Fibroblast of pulmonary artery (primary cell): ENCODE data around the gene LARP4B.

Experiments used
- DNase-seq: peaks from one replicate; pipeline ENCODE4 v3.0.0-alpha.2; 2010; ENCODE audit warnings: low read depth
- H3K4me3 ChIP-seq: replicated peaks from 2 replicates; pipeline ENCODE4 v1.5.1; 2011; ENCODE audit warnings: low read depth, mild to moderate bottlenecking, control low read depth, low read length, moderate library complexity
- TF ChIP-seq, protein P1 (sequence below): IDR thresholded peaks from 2 replicates; pipeline ENCODE4 v1.5.1; 2011; ENCODE audit warnings: mild to moderate bottlenecking, control low read depth, low read length, inconsistent platforms; ENCODE audit errors: missing control alignments

LARP4B gene

DNA sequence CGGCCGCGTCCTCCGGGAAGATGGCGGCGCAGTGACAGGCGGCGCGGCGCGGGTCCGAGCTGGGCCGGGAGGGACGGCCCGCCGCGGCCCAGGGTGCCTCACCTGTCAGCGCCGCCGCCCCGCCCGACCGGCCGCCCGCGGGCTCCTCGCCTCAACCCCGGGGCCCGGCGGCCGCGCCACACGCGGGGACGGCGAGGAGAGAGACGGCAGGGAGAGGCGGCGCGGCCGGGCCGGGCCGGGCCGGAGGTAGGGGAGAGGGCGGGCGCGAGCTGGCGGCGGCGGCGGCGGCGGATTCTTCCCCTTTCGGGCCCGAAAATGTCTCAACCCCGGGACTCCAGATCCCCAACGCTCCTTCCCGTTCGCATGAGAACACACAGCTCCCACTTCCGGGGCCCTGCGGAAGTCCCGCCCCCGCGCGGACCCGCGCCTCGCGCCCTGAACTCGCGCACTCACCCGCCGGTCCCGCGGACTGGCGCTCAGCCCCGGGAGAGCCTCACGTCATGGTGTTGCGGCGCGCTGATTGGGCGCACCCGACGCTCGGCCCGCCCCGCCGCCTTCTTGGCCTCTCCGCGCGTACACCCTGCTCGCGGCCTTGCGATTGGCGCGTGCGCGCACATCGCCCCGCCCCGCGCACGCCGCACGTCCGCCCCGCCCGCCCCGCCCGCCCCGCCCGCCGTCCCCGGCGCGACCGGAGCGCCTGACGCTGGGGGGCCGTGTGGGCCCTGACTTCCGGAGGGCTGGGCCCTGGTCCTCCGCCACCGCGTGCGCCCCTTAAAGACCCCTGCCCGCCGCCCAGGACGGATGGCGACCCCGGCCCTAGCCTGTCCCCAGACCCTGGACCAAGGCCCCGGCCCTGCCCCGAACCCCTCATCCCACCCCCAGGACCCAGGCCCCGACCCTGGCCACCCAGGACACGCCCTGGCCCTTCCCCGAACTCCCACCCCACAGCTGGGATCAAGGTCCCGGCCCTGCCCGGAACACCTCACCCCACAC, at the start of gene LARP4B:
TSS of gene LARP4B (minus strand) at position 380 of the 993 bp plus-strand sequence. CDS start 45,984 bp downstream, outside the sequence.
- peak within 1 kb of the TSS; percentile 65 for H3K4me3 ChIP-seq
- peak; percentile 98 for DNase-seq
- TF ChIP-seq, protein P1, sequence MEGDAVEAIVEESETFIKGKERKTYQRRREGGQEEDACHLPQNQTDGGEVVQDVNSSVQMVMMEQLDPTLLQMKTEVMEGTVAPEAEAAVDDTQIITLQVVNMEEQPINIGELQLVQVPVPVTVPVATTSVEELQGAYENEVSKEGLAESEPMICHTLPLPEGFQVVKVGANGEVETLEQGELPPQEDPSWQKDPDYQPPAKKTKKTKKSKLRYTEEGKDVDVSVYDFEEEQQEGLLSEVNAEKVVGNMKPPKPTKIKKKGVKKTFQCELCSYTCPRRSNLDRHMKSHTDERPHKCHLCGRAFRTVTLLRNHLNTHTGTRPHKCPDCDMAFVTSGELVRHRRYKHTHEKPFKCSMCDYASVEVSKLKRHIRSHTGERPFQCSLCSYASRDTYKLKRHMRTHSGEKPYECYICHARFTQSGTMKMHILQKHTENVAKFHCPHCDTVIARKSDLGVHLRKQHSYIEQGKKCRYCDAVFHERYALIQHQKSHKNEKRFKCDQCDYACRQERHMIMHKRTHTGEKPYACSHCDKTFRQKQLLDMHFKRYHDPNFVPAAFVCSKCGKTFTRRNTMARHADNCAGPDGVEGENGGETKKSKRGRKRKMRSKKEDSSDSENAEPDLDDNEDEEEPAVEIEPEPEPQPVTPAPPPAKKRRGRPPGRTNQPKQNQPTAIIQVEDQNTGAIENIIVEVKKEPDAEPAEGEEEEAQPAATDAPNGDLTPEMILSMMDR = no peak

DNA sequence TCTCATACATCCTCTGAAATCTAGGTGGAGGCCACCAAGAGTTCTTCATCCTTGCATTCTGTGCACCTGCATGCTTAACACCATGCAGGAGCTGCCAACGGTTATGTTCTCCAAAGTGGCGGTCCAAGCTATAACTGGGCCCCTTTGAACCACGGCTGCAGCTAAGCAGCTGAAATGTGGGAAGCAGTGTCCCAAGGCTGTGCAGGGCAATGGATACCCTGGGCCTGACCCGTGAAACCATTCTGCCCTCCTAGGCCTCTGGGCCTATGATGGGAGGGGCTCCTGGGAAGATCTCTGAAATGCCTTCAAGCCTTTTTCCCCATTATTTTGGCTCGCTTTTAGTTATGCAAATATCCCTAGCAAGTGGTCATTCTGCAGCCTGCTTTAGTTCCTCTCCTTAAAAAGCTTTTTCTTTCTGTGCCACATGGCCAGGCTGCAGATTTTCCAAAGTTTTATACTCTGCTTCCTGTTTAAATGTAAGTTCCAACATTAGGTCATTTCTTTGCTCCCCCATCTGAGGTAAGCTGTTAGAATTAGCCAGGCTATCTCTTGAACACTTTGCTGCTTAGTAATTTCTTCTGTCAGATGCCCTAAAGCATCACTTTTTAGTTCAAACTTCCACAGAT, 49.1 kb upstream of the LARP4B start:
- no peak for DNase-seq
- TF ChIP-seq, protein P1 = no peak
- no peak overlapping the region for H3K4me3 ChIP-seq

DNA sequence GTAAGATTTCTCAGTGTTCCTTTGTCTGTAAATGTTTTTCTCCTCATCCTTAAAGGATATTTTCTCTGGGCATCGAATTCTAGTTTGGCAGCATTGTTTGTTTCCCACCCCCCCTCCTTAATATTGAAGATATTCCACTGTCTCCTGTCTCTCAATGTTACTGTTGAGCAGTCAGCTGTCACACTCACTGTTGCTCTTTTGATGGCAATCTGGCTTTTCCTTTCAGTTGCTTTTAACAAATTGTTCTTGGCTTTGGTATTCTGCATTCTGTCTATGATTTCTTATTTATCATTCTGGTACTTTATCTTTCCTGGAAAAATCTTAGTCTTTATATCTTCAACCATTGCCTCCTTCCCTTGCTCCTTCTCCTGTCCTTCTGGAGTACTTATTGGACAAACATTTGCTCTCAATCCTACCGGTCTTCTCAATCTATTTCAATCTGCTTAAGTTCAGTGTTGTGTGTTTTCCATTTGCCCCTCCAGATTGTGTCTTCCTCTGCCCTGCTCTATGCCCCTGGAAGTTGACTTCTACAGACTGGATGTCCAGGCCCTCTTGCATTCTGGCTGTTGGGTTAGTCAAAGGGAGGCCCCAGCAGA, 47.4 kb upstream of the LARP4B start:
- H3K4me3 ChIP-seq = no peak overlapping the region
- TF ChIP-seq, protein P1 = no peak
- no peak for DNase-seq

DNA sequence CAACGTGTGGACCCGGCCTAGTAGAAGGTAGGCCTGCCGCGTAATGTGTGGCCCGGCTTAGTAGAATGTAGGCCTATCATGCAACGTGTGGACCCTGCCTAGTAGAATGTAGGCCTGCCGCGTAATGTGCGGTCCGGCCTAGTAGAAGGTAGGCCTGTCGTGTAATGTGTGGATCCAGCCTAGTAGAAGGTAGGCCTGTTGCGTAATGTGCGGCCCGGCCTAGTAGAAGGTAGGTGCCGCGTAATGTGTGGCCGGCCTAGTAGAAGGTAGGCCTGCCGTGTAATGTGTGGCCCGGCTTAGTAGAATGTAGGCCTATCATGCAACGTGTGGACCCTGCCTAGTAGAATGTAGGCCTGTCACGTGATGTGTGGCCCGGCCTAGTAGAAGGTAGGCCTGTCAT, 44.8 kb upstream of the LARP4B start:
- DNase-seq = no peak
- TF ChIP-seq, protein P1 = no peak
- no peak overlapping the region for H3K4me3 ChIP-seq

DNA sequence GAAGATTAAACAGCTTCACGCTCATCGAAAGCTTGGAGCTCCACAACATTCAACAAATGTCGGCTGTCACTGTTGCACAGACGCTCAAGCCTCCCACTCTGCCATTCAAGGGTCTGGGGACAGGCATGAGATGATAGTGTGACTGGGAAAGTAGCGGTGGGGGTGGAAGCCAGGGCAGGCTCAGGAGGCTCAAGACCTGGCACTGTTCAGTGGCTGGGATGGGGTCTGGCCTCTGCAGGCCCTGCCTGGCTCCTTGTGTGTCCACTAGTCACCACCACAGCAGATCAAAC, 43.2 kb upstream of the LARP4B start:
- TF ChIP-seq, protein P1 = no peak
- no peak overlapping the region for H3K4me3 ChIP-seq

DNA sequence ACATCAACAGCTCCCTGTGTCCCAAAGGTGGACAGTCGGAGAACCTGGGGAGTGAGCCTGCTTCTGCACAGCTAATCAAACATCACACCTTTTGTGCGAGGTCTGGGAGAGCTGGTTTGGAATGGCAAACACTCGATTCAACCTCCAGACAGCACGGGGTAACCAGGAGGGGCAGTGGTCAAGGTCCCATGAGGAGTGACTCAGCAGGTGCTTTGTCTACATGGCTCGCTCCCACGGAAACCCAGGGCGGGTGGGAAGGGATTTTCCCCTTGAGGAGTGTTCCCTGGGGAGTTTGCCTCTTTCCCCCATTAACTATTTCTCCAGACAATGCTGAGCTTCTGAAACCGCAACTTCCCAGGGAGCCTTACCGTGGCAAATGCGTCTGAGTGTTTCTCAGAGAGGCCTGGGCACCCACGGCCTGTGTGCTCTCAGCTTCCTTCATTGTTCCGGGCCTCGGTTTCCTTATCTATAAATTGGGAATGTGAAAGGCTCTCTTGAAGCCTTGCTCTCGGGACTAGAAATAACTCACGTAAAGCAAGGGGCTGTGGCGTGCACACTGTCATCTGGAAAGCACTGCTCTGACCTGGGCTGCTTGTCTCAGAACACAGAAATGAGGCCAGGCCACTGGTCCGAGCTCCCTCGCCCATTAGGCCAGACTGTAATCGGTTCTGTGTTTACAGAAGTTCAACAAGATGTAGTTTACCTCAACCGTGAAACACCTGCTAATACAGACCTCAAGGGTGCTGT, 42.7 kb upstream of the LARP4B start:
- TF ChIP-seq, protein P1 = no peak
- H3K4me3 ChIP-seq = no peak overlapping the region
- no peak for DNase-seq

More for the DNA sequence above, 43.2 kb upstream of the LARP4B start:
- no peak for DNase-seq
